ENCODE measurements around the gene GPC5. TPM values are rescaled to one million over a fixed set of nuclear protein-coding genes. Genes with fewer than 3 reads are reported as not detected.

The GPC5 gene
- total RNA-seq, 1 experiment from 2014 or later, result 14.2 TPM

DNA sequence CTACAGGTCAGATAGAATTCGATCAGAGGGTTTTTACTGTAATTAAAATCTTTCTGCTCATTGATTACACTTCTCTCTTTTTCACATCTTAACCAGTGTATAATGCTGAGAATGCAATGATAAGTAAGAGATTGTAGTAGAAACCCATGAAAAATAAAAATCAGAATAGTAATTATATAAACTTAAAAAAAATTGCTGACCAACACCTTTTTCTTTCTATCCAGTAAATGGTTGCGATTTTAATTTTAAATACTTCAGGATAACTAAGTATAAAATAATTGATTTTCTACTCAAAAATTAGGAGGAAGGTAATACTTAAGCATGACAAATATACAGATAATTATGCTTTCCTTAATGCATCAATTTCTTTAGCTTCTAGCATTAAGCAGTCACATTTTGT, 917.6 kb downstream of the GPC5 start:
- in situ Hi-C loops (cut with HindIII; ENCODE audit: low sequenced_read_pairs), result no loop called here
- DNase-seq (ENCODE audit: low spot score), result no peak

DNA sequence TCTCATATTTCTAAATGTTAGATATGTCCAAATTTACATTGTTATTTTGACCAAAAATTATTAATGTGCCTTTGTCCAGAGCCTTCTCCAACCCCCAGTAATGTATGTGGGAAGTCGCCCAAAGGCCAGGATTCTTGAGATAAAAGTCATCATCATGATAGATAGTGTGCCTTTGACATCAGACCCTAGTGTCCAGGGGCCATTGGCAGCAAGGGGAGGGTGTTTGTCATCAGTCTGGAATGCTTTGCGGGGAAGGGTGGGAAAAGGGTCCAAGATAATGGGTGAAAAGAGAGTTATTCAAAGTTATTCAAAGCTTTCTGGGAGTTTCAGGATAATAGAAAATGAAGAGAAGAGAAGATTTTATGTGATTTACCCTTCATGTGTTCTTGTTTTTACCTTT, 918.6 kb downstream of the GPC5 start:
- in situ Hi-C loops (cut with HindIII; ENCODE audit: low sequenced_read_pairs), result no loop called here
- DNase-seq (ENCODE audit: low spot score), result no peak

DNA sequence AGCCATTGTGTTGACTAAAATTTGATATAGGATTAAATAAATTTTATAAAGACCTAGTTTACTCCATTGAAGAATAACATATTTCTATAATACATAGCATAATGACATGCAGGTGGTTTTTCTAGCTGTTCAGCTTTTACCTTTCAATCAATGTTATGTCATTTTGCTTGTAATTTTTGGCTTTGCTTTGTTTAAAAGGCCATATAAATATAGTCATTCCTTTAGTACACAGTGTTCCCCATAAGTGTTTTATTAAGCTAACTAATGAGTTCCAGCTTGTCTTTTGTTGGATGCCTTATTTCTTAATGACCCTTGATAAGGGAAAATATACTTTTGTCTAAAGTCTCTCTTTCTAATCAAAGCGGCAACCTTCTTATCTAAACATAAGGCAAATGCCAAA, 921.9 kb downstream of the GPC5 start:
- in situ Hi-C loops (cut with HindIII; ENCODE audit: low sequenced_read_pairs), result no loop called here
- DNase-seq (ENCODE audit: low spot score), result no peak

DNA sequence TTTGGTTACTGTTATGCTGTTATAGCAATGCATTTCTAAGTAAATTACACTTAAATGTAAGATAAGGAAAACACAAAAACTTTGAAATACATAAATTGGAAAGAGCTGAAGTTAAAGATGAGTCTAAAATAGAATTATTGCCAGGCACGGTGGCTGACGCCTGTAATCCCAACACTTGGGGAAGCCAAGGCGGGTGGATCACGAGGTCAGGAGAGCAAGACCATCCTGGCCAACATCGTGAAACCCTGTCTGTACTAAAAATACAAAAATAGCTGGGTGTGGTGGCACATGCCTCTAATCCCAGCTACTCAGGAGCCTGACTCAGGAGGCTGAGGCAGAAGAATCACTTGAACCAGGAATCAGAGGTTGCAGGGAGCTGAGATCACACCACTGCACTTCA, 922.8 kb downstream of the GPC5 start:
- no peak for DNase-seq (ENCODE audit: low spot score)
- in situ Hi-C loops (cut with HindIII; ENCODE audit: low sequenced_read_pairs), result no loop called here

DNA sequence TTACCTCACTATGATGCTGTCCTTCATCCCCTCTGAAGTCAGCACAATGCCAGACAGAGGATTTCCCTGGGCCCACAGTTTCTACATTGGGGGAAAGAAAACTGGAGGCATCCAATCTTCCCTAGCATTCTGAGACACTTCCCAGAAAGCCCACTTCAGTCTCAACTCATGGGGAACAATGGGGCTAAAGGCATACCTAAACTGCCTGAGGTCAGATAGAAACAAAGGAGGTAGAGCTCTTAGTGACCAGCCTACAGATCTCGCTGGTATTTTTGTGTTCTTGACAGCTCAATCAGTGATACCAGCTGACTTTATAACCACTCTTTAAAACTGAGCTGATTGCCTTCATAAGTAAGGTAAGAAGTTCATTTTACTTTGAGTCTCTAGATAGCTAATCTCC, 947.2 kb downstream of the GPC5 start:
- DNase-seq (ENCODE audit: low spot score), result no peak
- in situ Hi-C loops (cut with HindIII; ENCODE audit: low sequenced_read_pairs), result no loop called here

DNA sequence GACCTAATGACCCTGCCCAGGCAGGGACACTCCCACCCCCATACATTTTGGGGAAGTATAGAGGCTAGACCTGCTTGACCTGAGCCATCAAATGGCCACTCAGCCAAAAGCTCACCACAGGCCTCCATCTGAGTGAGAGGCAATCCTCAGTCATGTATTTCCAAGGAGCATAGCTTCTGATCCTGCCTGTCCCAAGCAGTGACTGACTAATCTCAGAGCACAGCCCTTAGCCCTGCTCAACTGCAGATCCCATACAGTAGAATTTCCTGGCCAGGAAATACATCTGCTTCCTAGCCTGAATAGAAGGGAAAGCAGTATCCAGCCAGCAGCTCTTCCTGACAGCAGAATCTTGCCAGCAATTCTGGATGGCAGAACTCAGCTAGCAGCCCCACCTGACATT, 947.6 kb downstream of the GPC5 start:
- DNase-seq (ENCODE audit: low spot score), result no peak
- in situ Hi-C loops (cut with HindIII; ENCODE audit: low sequenced_read_pairs), result no loop called here

DNA sequence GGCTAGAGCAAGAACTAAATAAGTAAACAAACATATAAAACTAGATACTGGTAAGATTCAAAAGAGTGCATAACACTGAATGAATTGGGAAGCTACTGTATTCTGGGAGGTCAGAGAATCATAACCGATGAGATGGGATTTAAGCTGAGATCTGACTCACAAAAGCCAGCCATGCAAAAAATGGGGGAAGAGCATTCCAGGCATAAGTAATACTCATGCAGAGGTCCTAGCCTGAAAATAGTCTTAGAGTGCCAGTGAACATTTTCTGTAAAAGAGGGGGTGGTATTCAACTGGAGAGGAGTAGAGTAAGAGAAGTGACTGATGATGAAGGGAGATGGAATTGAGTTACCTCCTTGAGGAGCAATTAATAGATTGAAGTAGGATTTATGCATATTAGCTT, 956.2 kb downstream of the GPC5 start:
- in situ Hi-C loops (cut with HindIII; ENCODE audit: low sequenced_read_pairs), result no loop called here
- DNase-seq (ENCODE audit: low spot score), result no peak

DNA sequence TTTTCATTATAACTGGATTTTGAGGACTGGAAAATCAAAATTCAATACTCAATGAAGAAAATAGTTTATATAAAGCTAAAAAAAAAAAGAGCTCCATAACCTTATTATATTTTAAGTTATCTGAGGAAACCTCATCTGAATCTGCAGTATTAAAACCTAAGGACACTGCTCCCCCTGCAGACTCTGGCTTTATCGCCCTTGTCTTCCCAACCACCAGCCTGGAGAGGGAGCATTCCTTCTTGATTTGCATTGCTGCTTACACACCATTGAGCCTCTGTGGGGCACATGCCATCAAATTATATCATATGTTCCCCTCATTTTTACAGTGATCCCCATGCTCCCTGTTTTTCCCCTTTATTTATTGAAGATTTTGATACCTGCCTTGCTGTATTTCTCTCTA, 956.8 kb downstream of the GPC5 start:
- in situ Hi-C loops (cut with HindIII; ENCODE audit: low sequenced_read_pairs), result no loop called here
- peak; percentile 1 for DNase-seq (ENCODE audit: low spot score)

DNA sequence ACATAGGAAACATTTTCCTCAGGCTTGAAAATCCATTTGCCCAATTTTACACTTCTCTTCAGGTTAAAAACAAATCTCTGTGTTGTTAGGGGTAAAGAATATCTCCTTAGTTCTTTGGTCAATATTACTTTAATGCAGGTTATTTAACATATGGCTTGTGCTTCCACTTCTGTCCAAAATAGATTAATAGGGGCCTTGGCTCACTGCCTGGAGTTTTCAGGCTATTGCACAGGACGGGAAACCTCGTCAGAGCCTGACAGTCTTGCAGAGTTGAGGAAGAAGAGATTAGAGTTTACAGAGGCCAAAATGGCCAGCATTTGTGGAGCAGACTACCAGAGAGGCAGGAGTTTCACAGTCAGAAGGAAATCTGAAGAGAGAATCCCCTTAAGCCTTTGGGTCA, 964.3 kb downstream of the GPC5 start:
- DNase-seq (ENCODE audit: low spot score), result no peak
- in situ Hi-C loops (cut with HindIII; ENCODE audit: low sequenced_read_pairs), result no loop called here

DNA sequence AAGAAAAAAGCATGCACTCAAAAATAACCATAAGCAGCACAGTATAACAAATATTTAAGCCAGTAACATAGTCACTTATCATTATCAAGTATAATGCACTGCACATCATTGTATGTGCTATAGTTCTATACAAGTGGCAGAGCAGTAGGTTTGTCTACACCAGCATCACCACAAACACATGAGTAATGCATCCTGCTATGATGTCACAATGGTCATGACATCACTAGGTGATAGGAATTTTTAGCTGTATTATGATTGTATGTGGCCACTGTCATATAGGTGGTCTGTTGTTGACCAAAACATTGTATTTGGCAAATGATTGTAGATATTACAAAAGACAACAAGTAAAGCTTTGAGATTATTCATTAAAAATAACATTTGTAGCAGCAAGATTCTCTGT, 967.5 kb downstream of the GPC5 start:
- in situ Hi-C loops (cut with HindIII; ENCODE audit: low sequenced_read_pairs), result no loop called here
- no peak for DNase-seq (ENCODE audit: low spot score)

DNA sequence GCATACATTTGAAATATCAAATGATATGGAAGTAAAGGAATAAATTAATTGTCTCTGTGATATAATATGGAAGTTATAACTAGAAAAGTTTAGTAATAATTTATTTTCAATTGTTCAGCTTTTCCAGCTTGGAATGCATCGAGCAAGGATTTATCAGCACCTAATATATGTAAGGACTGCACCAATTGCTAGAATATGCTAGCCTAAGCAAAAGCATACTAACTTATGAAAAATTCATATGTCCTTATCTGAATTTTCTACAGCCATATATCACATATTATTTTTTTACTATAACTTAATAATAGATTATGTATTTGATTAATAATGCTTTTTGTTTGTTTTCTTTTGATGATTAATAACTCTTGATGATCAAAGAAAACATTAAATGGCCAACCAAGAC, 979.0 kb downstream of the GPC5 start:
- DNase-seq (ENCODE audit: low spot score), result no peak
- in situ Hi-C loops (cut with HindIII; ENCODE audit: low sequenced_read_pairs), result no loop called here

DNA sequence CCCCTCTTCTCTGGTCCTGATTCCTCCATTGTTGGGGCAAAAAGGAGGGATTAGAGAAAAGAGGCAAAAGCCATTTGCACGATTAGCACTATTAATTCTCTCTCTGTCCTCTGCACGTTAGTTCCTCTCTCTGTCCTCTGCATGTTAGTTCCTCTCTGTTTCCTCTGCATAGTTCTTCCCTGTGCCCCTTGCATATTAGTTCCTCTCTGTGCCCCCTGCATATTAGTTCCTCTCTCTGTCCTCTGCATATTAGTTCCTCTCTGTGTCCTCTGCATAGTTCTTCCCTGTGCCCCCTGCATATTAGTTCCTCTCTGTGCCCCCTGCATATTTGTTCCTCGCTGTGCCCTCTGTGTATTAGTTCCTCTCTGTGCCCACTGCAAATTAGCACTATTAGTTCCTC, 981.0 kb downstream of the GPC5 start:
- in situ Hi-C loops (cut with HindIII; ENCODE audit: low sequenced_read_pairs), result no loop called here

DNA sequence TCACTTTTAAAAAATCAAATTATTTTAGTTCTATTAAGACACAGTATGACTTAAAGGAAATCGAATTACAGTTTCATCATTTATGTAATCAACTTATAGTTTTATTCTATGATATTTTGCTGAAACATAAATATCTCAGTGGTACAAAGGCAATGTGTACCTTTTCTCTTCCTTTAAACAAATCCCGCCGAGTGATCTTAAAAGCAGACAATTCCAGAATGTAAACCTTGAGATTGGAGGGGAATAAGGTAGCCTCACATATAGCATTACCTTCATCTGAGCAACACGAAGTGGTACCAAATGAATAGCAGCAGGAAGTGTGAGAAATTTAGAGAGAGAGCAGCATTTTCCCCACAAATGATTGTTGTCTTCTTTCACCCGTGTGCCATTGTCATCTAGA, 986.0 kb downstream of the GPC5 start:
- in situ Hi-C loops (cut with HindIII; ENCODE audit: low sequenced_read_pairs), result no loop called here
- no peak for DNase-seq (ENCODE audit: low spot score)

More for the DNA sequence above, 981.0 kb downstream of the GPC5 start:
- no peak for DNase-seq (ENCODE audit: low spot score)

DNA sequence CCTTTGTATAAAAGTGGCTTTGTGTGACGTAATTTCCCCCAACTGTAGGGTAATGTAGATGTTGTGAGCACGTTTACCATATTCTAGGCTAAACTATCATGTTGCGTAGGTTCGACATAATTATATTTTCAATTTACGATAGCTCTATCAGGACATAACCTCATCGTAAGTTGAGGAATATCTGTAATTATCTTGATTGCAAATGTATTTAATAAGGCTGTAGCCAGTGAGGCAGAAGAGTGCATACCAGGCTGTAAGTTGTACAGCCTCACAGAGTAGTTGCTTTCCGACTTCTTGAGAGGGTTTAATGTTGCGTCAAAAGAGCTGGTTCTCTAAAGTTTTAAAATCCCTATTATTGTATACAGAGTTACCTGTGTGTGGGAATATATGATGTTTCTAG, 988.8 kb downstream of the GPC5 start:
- no peak for DNase-seq (ENCODE audit: low spot score)
- in situ Hi-C loops (cut with HindIII; ENCODE audit: low sequenced_read_pairs), result no loop called here

DNA sequence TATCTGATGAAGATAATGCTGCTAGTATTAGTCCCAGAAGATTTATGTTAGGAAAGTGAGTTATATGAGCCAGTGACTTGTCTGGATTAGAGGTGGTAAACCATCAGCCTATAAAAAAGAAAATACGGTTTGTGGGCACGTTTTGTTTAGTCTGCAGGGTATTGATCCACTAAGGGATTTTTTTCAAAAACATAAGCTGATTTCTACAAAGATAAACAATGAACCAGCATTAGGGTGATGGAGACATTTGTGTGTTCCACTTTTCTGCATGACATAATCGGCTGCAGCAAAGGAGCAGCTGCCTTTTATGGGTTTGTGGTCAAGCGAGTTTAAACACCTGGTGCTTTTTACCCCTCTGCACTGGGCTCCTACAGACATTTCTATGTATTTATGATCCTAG, 991.8 kb downstream of the GPC5 start:
- in situ Hi-C loops (cut with HindIII; ENCODE audit: low sequenced_read_pairs), result no loop called here
- no peak for DNase-seq (ENCODE audit: low spot score)

DNA sequence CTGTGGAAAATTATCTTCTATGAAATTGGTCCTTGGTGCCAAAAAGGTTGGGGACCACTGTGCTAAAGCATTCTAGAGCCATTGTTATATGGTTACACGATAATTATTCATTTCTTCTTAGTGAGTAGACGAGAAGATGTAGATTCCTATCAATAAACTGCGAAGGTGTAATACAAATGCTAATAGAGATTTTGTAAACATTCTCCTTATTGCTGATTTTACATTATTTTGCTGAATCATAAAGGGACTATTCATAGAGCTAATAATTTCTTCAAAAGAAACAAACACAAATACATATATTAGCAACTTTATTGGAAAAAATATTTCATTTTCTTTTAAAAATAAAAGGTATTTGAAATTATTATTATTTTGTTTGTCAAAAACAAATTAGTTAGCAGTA, 1005.2 kb downstream of the GPC5 start:
- in situ Hi-C loops (cut with HindIII; ENCODE audit: low sequenced_read_pairs), result no loop called here
- no peak for DNase-seq (ENCODE audit: low spot score)

DNA sequence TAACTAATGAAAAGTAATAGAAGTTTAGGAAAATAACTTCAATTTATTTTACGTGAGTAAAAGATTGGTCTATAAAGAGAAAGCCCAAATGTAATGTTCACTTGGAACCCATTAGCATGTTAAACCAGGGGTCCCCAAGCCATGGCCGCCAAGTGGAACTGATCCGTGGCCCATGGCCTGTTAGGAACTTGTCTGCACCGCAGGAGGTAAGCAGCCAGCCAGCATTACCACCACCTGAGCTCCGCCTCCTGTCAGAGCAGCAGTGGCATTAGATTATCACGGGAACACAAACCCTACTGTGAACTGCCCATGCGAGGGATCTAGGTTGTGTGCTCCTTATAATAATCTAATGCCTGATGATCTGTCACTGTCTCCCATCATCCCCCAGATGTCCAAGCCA, 1009.4 kb downstream of the GPC5 start:
- DNase-seq (ENCODE audit: low spot score), result no peak
- in situ Hi-C loops (cut with HindIII; ENCODE audit: low sequenced_read_pairs), result no loop called here

DNA sequence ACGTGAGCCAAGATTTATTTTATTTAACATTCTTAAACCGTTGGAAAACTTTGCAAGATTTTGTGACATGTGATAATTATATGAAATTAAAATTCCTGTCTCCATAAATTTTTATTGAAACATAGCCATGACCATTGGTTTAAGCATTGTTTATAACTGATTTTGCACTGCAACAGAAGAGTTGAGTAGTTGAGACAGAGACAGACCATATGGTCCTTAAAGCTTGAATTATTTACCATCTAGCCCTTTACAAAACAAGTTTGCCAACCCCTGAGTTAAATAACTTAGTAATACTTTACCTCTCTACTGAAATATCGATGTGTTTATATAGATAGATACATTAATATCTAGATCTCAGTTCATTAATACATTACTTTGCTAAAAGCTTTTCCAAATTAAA, 1014.1 kb downstream of the GPC5 start:
- in situ Hi-C loops (cut with HindIII; ENCODE audit: low sequenced_read_pairs), result no loop called here
- no peak for DNase-seq (ENCODE audit: low spot score)

DNA sequence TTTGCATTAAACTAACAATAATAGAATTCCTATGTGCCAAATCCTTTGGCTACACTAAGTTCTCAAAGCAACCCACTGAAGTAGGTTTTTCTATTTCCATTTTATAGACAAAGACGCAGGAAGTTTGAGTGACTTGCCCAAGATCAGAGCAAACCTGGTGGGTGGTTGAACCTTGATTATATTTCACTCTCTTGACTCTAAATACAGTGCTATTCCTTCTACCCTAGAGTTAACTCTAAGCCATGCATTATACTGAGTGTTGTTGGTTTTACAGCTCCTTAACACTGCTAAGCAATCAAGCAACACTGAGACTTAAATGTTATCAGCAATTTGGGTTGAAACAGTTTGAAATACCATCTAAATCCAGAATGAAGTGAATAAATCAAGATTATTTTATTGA, 1014.6 kb downstream of the GPC5 start:
- no peak for DNase-seq (ENCODE audit: low spot score)
- in situ Hi-C loops (cut with HindIII; ENCODE audit: low sequenced_read_pairs), result no loop called here

DNA sequence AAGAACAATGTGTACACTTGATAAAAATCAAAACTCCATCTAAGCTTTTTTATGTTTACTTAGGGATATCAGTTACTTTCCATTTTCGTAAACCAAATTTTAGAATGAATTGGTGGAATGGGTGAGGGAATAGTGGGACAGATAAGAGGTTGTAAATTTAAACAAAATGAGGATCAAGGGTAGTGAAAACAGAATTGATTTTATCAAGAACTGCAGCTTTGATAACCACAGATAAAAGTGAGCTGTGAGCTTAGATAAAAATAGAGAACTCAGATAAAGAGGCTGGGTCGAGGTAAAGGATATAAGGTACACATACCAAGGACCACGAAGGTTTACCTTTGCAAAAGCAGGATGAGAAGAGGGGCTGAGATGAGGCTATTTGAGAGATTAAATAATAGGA, 1015.0 kb downstream of the GPC5 start:
- in situ Hi-C loops (cut with HindIII; ENCODE audit: low sequenced_read_pairs), result no loop called here
- no peak for DNase-seq (ENCODE audit: low spot score)

DNA sequence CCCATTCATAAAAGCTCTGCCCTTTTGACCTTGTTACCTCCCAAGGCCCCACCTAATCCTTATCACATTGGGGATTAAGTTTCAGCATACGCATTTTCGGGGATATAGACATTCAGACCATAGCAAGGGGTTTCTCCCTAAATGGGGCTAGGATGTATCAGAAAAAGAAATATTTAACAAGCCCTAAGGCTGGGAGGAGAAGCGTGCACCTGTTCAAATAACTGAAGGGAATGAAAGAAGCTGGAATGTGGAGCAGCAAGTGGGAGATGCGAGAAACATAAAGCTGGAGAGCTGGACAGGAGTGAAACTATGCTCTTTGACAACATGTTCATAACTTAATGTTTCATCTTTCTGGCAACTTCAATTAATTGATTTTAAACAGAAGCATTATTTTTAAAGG, 1016.4 kb downstream of the GPC5 start:
- no peak for DNase-seq (ENCODE audit: low spot score)
- in situ Hi-C loops (cut with HindIII; ENCODE audit: low sequenced_read_pairs), result no loop called here

DNA sequence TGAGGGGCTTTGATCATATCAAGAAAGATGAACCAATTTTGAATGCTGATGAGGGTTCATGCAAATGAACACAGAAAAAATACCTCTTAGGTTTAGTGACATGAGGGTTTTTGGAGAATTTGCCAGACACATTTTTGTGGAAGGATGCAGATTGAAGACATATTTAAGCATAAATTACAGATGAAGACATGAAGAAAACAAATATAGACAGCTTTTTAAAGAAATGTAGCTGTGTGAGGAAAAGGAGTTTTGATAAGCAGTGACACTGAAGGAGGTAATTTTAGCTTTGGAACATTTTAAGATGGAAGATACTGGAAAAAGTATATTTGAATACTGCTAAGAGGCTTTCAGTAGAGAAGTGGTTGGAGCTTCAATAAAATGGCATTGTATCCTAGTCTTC, 1017.4 kb downstream of the GPC5 start:
- DNase-seq (ENCODE audit: low spot score), result no peak
- in situ Hi-C loops (cut with HindIII; ENCODE audit: low sequenced_read_pairs), result no loop called here
